ENCODE results near the gene TNNT1.

Gene TNNT1

GRCh38 chr19:55106591-55106990, 42.4 kb downstream of the TNNT1 start:
- DNase-seq = no peak

GRCh38 chr19:55105237-55105636, 43.8 kb downstream of the TNNT1 start:
- DNase-seq = no peak

GRCh38 chr19:55103190-55103589, 45.8 kb downstream of the TNNT1 start:
- DNase-seq = no peak

- DNase-seq = no peak
Measured at GRCh38 chr19:55101261-55101660, 47.7 kb downstream of the TNNT1 start.

- DNase-seq = no peak
Measured at GRCh38 chr19:55099557-55100506, 49.2 kb downstream of the TNNT1 start.

- DNase-seq = no peak
Measured at GRCh38 chr19:55098716-55099556, 50.1 kb downstream of the TNNT1 start.

GRCh38 chr19:55097864-55098715, 50.9 kb downstream of the TNNT1 start:
- no peak for DNase-seq

- no peak for DNase-seq
Measured at GRCh38 chr19:55096061-55096701, 52.8 kb downstream of the TNNT1 start.

- DNase-seq = no peak
Measured at GRCh38 chr19:55095260-55096060, 53.5 kb downstream of the TNNT1 start.

GRCh38 chr19:55094456-55095259, 54.3 kb downstream of the TNNT1 start:
- DNase-seq = no peak

- DNase-seq = no peak
Measured at GRCh38 chr19:55092423-55093318, 56.3 kb downstream of the TNNT1 start.

GRCh38 chr19:55091955-55092354, 57.1 kb downstream of the TNNT1 start:
- no peak for DNase-seq

- DNase-seq = no peak
Measured at GRCh38 chr19:55091126-55091910, 57.7 kb downstream of the TNNT1 start.

- DNase-seq = no peak
Measured at GRCh38 chr19:55090564-55090963, 58.4 kb downstream of the TNNT1 start.

GRCh38 chr19:55089342-55089944, 59.6 kb downstream of the TNNT1 start:
- DNase-seq = no peak

- peak; percentile 66 for DNase-seq
Measured at GRCh38 chr19:55088543-55089341, 60.3 kb downstream of the TNNT1 start.

- no peak for DNase-seq
Measured at GRCh38 chr19:55088021-55088451, 61.0 kb downstream of the TNNT1 start.

Data from T1000 (cell line).